Neural progenitor cell (in vitro differentiated cells): ENCODE data around the gene HTD2. TPM values are rescaled to one million over a fixed set of nuclear protein-coding genes. Genes with fewer than 3 reads are reported as not detected.
"Not testable (repeated sequence)": the region's sequence is repeated elsewhere in the genome, so short reads cannot be mapped to it uniquely, and the experiment has no call there.

Experiments
- DNase-seq: peaks from one replicate; pipeline ENCODE4 v3.0.0-alpha.2; 2016; ENCODE audit warnings: low spot score
- H2AFZ ChIP-seq: fragments of 200-600 bp; sonication (generic); replicated peaks from 2 replicates; pipeline ENCODE4 v1.6.1; 2016; ENCODE audit warnings: antibody characterized with exemption
- H3F3A ChIP-seq: fragments of 200-600 bp; sonication (generic); 2 replicates; pipeline ENCODE4 v1.6.1; 2016; ENCODE audit warnings: antibody characterized with exemption, low read depth
- H3K27ac ChIP-seq: fragments of 200-600 bp; sonication (generic); 2 replicates; pipeline ENCODE4 v1.5.1; 2016; ENCODE audit warnings: mild to moderate bottlenecking
- H3K27me3 ChIP-seq: fragments of 200-600 bp; sonication (generic); 2 replicates; pipeline ENCODE4 v1.6.1; 2016; ENCODE audit warnings: mild to moderate bottlenecking, moderate library complexity
- H3K36me3 ChIP-seq: fragments of 200-600 bp; sonication (generic); 2 replicates; pipeline ENCODE4 v1.5.1; 2016
- H3K4me1 ChIP-seq: fragments of 200-600 bp; sonication (generic); 2 replicates; pipeline ENCODE4 v1.6.1; 2016; ENCODE audit warnings: mixed run types
- H3K4me2 ChIP-seq: fragments of 200-600 bp; sonication (generic); 2 replicates; pipeline ENCODE4 v1.6.1; 2016
- H3K4me3 ChIP-seq: fragments of 200-600 bp; sonication (generic); 2 replicates; pipeline ENCODE4 v1.5.1; 2016
- H3K79me2 ChIP-seq: fragments of 200-600 bp; sonication (generic); 2 replicates; pipeline ENCODE4 v1.6.1; 2016; ENCODE audit warnings: low read depth
- H3K9ac ChIP-seq: fragments of 200-600 bp; sonication (generic); 2 replicates; pipeline ENCODE4 v1.6.1; 2016
- H3K9me3 ChIP-seq: fragments of 200-600 bp; sonication (generic); 2 replicates; pipeline ENCODE4 v1.5.1; 2016; ENCODE audit warnings: low read depth
- H4K20me1 ChIP-seq: fragments of 200-600 bp; sonication (generic); 2 replicates; pipeline ENCODE4 v1.6.1; 2016; ENCODE audit warnings: low read depth
- H3K27ac Mint-ChIP-seq: 3 replicates; pipeline ENCODE4 v1.8.0; 2021; ENCODE audit warnings: mixed read lengths
- H3K27me3 Mint-ChIP-seq: 2 replicates; pipeline ENCODE4 v1.8.0; 2022; ENCODE audit warnings: low read depth, mild to moderate bottlenecking, inconsistent platforms, moderate library complexity, mixed read lengths; ENCODE audit not compliant: insufficient read depth
- H3K36me3 Mint-ChIP-seq: 3 replicates; pipeline ENCODE4 v1.8.0; 2021; ENCODE audit warnings: mixed read lengths
- H3K4me1 Mint-ChIP-seq: 3 replicates; pipeline ENCODE4 v1.8.0; 2021; ENCODE audit warnings: mixed read lengths
- H3K4me3 Mint-ChIP-seq: 3 replicates; pipeline ENCODE4 v1.8.0; 2021; ENCODE audit warnings: mild to moderate bottlenecking, moderate library complexity, mixed read lengths
- H3K9me3 Mint-ChIP-seq: 3 replicates; pipeline ENCODE4 v1.8.0; 2020; ENCODE audit warnings: mixed read lengths
- EZH2 ChIP-seq: fragments of 200-600 bp; sonication (generic); IDR thresholded peaks from 2 replicates; pipeline ENCODE4 v1.6.1; 2017; ENCODE audit warnings: antibody characterized with exemption, mild to moderate bottlenecking, moderate library complexity
- EZH2phosphoT487 ChIP-seq: fragments of 200-600 bp; sonication (generic); IDR thresholded peaks from 2 replicates; pipeline ENCODE4 v1.6.1; 2017; ENCODE audit warnings: antibody characterized with exemption
- total RNA-seq: library from RNA; depleted of rRNA; stranded (reverse); fragments of >200 nt; gene quantifications from 2 replicates; pipeline ENCODE4 v1.2.3, GENCODE V29; 2015; ENCODE audit warnings: low replicate concordance
- TF ChIP-seq, protein P1 (sequence below): fragments of 200-600 bp; sonication (generic); IDR thresholded peaks from 2 replicates; pipeline ENCODE4 v1.5.1; 2017; ENCODE audit warnings: antibody characterized with exemption, mild to moderate bottlenecking

Gene HTD2
- total RNA-seq, 1 donor from 2014 or later = 29.5 TPM

DNA sequence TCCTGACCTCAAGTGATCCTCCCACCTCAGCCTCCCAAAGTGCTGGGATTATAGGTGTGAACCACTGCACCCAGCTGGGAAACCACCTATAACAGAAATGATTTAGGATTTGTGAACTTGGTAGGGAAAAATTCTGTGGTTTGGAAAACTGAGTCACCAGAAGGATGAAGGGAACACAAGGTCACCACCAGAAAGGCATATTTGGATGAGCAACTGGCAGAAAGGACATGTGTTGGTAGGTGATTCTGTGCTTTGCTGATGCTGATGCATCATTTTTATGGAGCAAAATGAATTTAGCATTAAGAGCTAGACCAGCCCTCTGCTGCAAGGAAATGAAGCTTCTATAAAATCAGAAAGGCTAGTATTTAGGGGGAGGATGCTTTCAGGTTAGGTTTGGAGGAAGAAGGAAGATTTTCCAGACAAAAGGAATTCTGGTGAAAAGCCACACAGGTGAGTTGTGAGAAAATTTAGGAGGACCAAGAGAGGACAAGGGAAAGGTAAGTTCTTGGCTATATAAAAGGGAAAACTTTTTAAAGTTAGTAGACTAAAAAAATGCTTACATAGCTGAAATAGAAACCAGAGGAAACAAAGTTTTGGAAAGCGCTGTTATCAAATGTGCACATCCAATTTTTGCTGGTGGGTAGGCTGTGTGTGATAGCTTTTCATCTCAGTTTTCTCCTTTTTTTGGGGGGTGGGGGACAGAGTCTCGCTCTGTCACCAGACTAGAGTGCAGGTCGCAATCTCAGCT is 30.0 kb downstream of the HTD2 start:
- Histone ChIP-seq H3K27ac (no peak overlapping the region), H2AFZ (no peak overlapping the region)
- no peaks in the 10 kb centered on the region for H3K36me3 Mint-ChIP-seq

DNA sequence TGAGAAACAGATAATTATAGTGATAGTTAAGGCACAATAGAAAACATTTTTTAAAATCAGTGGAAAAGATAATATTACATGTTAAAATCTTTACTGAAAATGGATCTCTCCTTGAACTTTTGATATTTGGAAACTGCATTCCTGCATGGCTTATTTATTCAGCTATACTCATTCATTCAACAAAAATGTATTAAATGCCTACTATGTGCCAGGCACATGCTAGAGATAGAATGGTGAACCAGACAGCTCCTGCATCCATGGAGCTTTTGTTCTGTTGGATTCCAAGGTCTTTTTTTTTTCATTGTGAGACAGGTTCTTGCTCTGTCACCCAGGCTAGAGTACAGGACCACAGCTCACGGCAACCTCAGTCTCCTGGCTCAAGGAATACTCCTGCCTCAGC is 30.9 kb downstream of the HTD2 start:
- Histone ChIP-seq H3K9me3 (no peaks in the 10 kb centered on the region), H2AFZ (no peak overlapping the region), H3K27ac (no peak overlapping the region), H3K79me2 (no peaks in the 10 kb centered on the region), H3K4me3 (no peak overlapping the region), H3K4me2 (no peak overlapping the region), H3K4me1 (peaks cover 14% of the 10 kb centered on the region), H3K27me3 (peaks cover 4% of the 10 kb centered on the region), H3F3A (peaks cover 9% of the 10 kb centered on the region), H3K9ac (no peak overlapping the region), H4K20me1 (no peaks in the 10 kb centered on the region), H3K36me3 (no peaks in the 10 kb centered on the region)
- Mint-ChIP-seq H3K4me3 (no peak overlapping the region), H3K36me3 (no peaks in the 10 kb centered on the region), H3K4me1 (peaks cover 19% of the 10 kb centered on the region), H3K27me3 (peaks cover 8% of the 10 kb centered on the region), H3K27ac (no peak overlapping the region), H3K9me3 (no peaks in the 10 kb centered on the region)
- DNase-seq = no peak
- TF ChIP-seq, protein P1, sequence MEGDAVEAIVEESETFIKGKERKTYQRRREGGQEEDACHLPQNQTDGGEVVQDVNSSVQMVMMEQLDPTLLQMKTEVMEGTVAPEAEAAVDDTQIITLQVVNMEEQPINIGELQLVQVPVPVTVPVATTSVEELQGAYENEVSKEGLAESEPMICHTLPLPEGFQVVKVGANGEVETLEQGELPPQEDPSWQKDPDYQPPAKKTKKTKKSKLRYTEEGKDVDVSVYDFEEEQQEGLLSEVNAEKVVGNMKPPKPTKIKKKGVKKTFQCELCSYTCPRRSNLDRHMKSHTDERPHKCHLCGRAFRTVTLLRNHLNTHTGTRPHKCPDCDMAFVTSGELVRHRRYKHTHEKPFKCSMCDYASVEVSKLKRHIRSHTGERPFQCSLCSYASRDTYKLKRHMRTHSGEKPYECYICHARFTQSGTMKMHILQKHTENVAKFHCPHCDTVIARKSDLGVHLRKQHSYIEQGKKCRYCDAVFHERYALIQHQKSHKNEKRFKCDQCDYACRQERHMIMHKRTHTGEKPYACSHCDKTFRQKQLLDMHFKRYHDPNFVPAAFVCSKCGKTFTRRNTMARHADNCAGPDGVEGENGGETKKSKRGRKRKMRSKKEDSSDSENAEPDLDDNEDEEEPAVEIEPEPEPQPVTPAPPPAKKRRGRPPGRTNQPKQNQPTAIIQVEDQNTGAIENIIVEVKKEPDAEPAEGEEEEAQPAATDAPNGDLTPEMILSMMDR = no peak
- TF ChIP-seq EZH2 (no peak), EZH2phosphoT487 (no peak)

More for the DNA sequence above, 30.0 kb downstream of the HTD2 start:
- H3K27ac Mint-ChIP-seq = no peak overlapping the region
- Histone ChIP-seq H3K79me2 (no peaks in the 10 kb centered on the region), H3K4me1 (peaks cover 14% of the 10 kb centered on the region), H4K20me1 (no peaks in the 10 kb centered on the region), H3K9ac (no peak overlapping the region), H3K9me3 (no peaks in the 10 kb centered on the region), H3K36me3 (no peaks in the 10 kb centered on the region), H3K4me2 (no peak overlapping the region), H3K27me3 (peaks cover 13% of the 10 kb centered on the region), H3F3A (peaks cover 9% of the 10 kb centered on the region), H3K4me3 (no peak overlapping the region)
- H3K9me3 Mint-ChIP-seq = no peaks in the 10 kb centered on the region
- no peak for DNase-seq
- no peak overlapping the region for H3K4me3 Mint-ChIP-seq
- TF ChIP-seq, protein P1 = no peak
- TF ChIP-seq EZH2 (no peak), EZH2phosphoT487 (no peak)
- H3K27me3 Mint-ChIP-seq = peaks cover 9% of the 10 kb centered on the region
- peaks cover 19% of the 10 kb centered on the region for H3K4me1 Mint-ChIP-seq

DNA sequence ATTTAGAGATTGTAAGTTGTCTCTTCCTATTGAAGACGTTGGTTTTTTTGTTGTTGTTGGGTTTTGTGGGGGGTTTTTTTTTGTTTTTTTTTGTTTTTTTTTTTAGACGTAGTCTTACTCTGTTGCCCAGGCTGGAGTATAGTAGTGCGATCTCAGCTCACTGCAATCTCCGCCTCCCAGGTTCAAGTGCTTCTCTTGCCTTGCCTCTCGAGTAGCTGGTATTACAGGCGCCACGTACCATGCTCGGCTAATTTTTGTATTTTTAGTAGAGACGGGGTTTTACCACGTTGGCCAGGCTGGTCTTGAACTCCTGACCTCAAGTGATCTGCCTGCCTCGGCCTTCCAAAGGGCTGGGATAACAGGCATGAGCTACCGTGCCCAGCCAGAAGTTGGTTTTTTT is 32.8 kb downstream of the HTD2 start:
- not testable (repeated sequence) for H3F3A ChIP-seq, H3K4me1 ChIP-seq, H3K9ac ChIP-seq, H3K4me3 Mint-ChIP-seq, H3K27ac ChIP-seq, H3K36me3 Mint-ChIP-seq, H3K36me3 ChIP-seq, DNase-seq, H3K9me3 Mint-ChIP-seq, H3K9me3 ChIP-seq, H3K4me2 ChIP-seq, H4K20me1 ChIP-seq, H3K27me3 ChIP-seq, H3K27me3 Mint-ChIP-seq, H3K4me3 ChIP-seq, H3K27ac Mint-ChIP-seq, H3K79me2 ChIP-seq, H2AFZ ChIP-seq
- peaks cover 10% of the 10 kb centered on the region for H3K4me1 Mint-ChIP-seq

- Histone ChIP-seq H3K4me2 (no peak overlapping the region), H2AFZ (no peak overlapping the region), H4K20me1 (no peaks in the 10 kb centered on the region), H3K9me3 (no peaks in the 10 kb centered on the region), H3K79me2 (no peaks in the 10 kb centered on the region), H3K36me3 (no peaks in the 10 kb centered on the region), H3K27ac (no peak overlapping the region), H3K9ac (no peak overlapping the region), H3K4me3 (no peak overlapping the region), H3K27me3 (no peaks in the 10 kb centered on the region), H3F3A (no peaks in the 10 kb centered on the region), H3K4me1 (no peaks in the 10 kb centered on the region)
- Mint-ChIP-seq H3K27me3 (no peaks in the 10 kb centered on the region), H3K4me1 (no peaks in the 10 kb centered on the region), H3K9me3 (no peaks in the 10 kb centered on the region), H3K36me3 (no peaks in the 10 kb centered on the region), H3K4me3 (no peak overlapping the region), H3K27ac (no peak overlapping the region)
- no peak for DNase-seq
- TF ChIP-seq, protein P1 = no peak
- TF ChIP-seq EZH2 (no peak), EZH2phosphoT487 (no peak)
Observed at GRCh38 chr3:58340594-58341244, 34.4 kb downstream of the HTD2 start.
